ENCODE results near the gene SPECC1L.

GRCh38 chr22:24341627-24342026 lies 71.0 kb downstream of the SPECC1L start:
- TF ChIP-seq POLR2A (IDR thresholded peaks at IDR 0.05) = no peak
- TF ChIP-seq CTCF (IDR thresholded peaks at IDR 0.05) = no peak
- no peak for TF ChIP-seq EP300 (IDR thresholded peaks at IDR 0.05)
